ENCODE results near the gene SEPTIN11.

SEPTIN11 gene

GRCh38 chr4:76987685-76988084, 38.1 kb downstream of the SEPTIN11 start:
- no peak for TF ChIP-seq CTCF (IDR thresholded peaks at IDR 0.05; ENCODE audit: poor library complexity, severe bottlenecking)
- no peak for ATAC-seq (ENCODE audit: low read depth)
- no peak for DNase-seq (ENCODE audit: low spot score)
- no peaks in the 10 kb centered on the region for H3K27me3 ChIP-seq (ENCODE audit: insufficient read depth, poor library complexity, severe bottlenecking)
- H3K36me3 ChIP-seq (ENCODE audit: low read depth): no peaks in the 10 kb centered on the region
- no peak overlapping the region for H3K4me3 ChIP-seq (ENCODE audit: severe bottlenecking)
- peaks cover 11% of the 10 kb centered on the region for H3K4me1 ChIP-seq (ENCODE audit: insufficient read depth, poor library complexity, severe bottlenecking)
- no peaks in the 10 kb centered on the region for H3K9me3 ChIP-seq (ENCODE audit: severe bottlenecking)
- no peak overlapping the region for H3K27ac ChIP-seq (ENCODE audit: poor library complexity, severe bottlenecking)

GRCh38 chr4:76989391-76990061, 40.0 kb downstream of the SEPTIN11 start:
- H3K4me1 ChIP-seq (ENCODE audit: insufficient read depth, poor library complexity, severe bottlenecking): peaks cover 8% of the 10 kb centered on the region
- no peak overlapping the region for H3K27ac ChIP-seq (ENCODE audit: poor library complexity, severe bottlenecking)
- no peaks in the 10 kb centered on the region for H3K36me3 ChIP-seq (ENCODE audit: low read depth)
- no peak overlapping the region for H3K4me3 ChIP-seq (ENCODE audit: severe bottlenecking)
- no peak for ATAC-seq (ENCODE audit: low read depth)
- no peaks in the 10 kb centered on the region for H3K27me3 ChIP-seq (ENCODE audit: insufficient read depth, poor library complexity, severe bottlenecking)
- no peak for DNase-seq (ENCODE audit: low spot score)
- H3K9me3 ChIP-seq (ENCODE audit: severe bottlenecking): no peaks in the 10 kb centered on the region
- no peak for TF ChIP-seq CTCF (IDR thresholded peaks at IDR 0.05; ENCODE audit: poor library complexity, severe bottlenecking)

GRCh38 chr4:76990288-76991080, 40.9 kb downstream of the SEPTIN11 start:
- ATAC-seq (ENCODE audit: low read depth) (0 out of 3 replicates have a peak, but pooled peaks have one; percentile 25), DNase-seq (ENCODE audit: low spot score) (no peak)
- no peaks in the 10 kb centered on the region for H3K4me1 ChIP-seq (ENCODE audit: insufficient read depth, poor library complexity, severe bottlenecking)
- no peak for TF ChIP-seq CTCF (IDR thresholded peaks at IDR 0.05; ENCODE audit: poor library complexity, severe bottlenecking)
- no peaks in the 10 kb centered on the region for H3K36me3 ChIP-seq (ENCODE audit: low read depth)
- no peaks in the 10 kb centered on the region for H3K9me3 ChIP-seq (ENCODE audit: severe bottlenecking)
- H3K4me3 ChIP-seq (ENCODE audit: severe bottlenecking): no peak overlapping the region
- H3K27ac ChIP-seq (ENCODE audit: poor library complexity, severe bottlenecking): no peak overlapping the region
- H3K27me3 ChIP-seq (ENCODE audit: insufficient read depth, poor library complexity, severe bottlenecking): no peaks in the 10 kb centered on the region

- Histone ChIP-seq H3K27me3 (ENCODE audit: insufficient read depth, poor library complexity, severe bottlenecking) (no peaks in the 10 kb centered on the region), H3K9me3 (ENCODE audit: severe bottlenecking) (no peaks in the 10 kb centered on the region), H3K36me3 (ENCODE audit: low read depth) (no peaks in the 10 kb centered on the region; the same call in 1 of the 2 replicates), H3K4me3 (ENCODE audit: severe bottlenecking) (no peak overlapping the region), H3K27ac (ENCODE audit: poor library complexity, severe bottlenecking) (no peak overlapping the region), H3K4me1 (ENCODE audit: insufficient read depth, poor library complexity, severe bottlenecking) (no peaks in the 10 kb centered on the region)
- no peak for ATAC-seq (ENCODE audit: low read depth)
- TF ChIP-seq CTCF (IDR thresholded peaks at IDR 0.05; ENCODE audit: poor library complexity, severe bottlenecking): no peak
- no peak for DNase-seq (ENCODE audit: low spot score)
These were observed 41.7 kb downstream of the SEPTIN11 start for GRCh38 chr4:76991161-76991660.
